HepG2 (cell line): Measurements from ENCODE around the gene ARTN. TPM values are rescaled to one million over a fixed set of nuclear protein-coding genes. Genes with fewer than 3 reads are reported as not detected.

Experiments used
- ARNTL ChIP-seq: sonication (generic); formaldehyde crosslinking; IDR thresholded peaks from 2 replicates; pipeline ENCODE4 v1.4.0; 2020; ENCODE audit warnings: mild to moderate bottlenecking, missing genetic modification reagents
- HOMEZ ChIP-seq: IDR thresholded peaks from 2 replicates; pipeline ENCODE4 v1.6.1; 2016; ENCODE audit warnings: low read depth
- MAFF ChIP-seq: IDR thresholded peaks from 2 replicates; pipeline ENCODE4 v1.6.1; 2011; ENCODE audit warnings: low read depth, low read length, improper control_type of control experiment
- MTA1 ChIP-seq: sonication (generic); formaldehyde crosslinking; IDR thresholded peaks from 2 replicates; pipeline ENCODE4 v1.4.0; 2020; ENCODE audit warnings: missing genetic modification reagents, mild to moderate bottlenecking, borderline replicate concordance
- STAG1 ChIP-seq: sonication (generic); formaldehyde crosslinking; IDR thresholded peaks from 2 replicates; pipeline ENCODE4 v1.4.0; 2020; ENCODE audit warnings: missing genetic modification reagents
- TEAD2 ChIP-seq: sonication (generic); formaldehyde crosslinking; IDR thresholded peaks from 2 replicates; pipeline ENCODE4 v1.9.0; 2021; ENCODE audit warnings: missing genetic modification reagents
- THYN1 ChIP-seq: sonication (generic); formaldehyde crosslinking; IDR thresholded peaks from 2 replicates; pipeline ENCODE4 v1.8.1; 2023; ENCODE audit warnings: low read depth, mild to moderate bottlenecking, moderate library complexity, missing genetic modification reagents, borderline replicate concordance
- ZBTB10 ChIP-seq: sonication (generic); formaldehyde crosslinking; IDR thresholded peaks from 2 replicates; pipeline ENCODE4 v1.4.0; 2020; ENCODE audit warnings: missing genetic modification reagents, borderline replicate concordance
- ZBTB2 ChIP-seq: sonication (generic); formaldehyde crosslinking; IDR thresholded peaks from 2 replicates; pipeline ENCODE4 v1.8.0; 2022; ENCODE audit warnings: low read depth, missing genetic modification reagents
- ZNF142 ChIP-seq: sonication (generic); formaldehyde crosslinking; IDR thresholded peaks from 2 replicates; pipeline ENCODE4 v1.4.0; 2020; ENCODE audit warnings: missing genetic modification reagents
- ZNF576 ChIP-seq: sonication (generic); formaldehyde crosslinking; IDR thresholded peaks from 2 replicates; pipeline ENCODE4 v1.4.0; 2020; ENCODE audit warnings: mild to moderate bottlenecking, missing genetic modification reagents
- ZNF704 ChIP-seq: sonication (generic); formaldehyde crosslinking; IDR thresholded peaks from 2 replicates; pipeline ENCODE4 v1.8.1; 2023; ENCODE audit warnings: mild to moderate bottlenecking, inconsistent platforms, moderate library complexity, missing genetic modification reagents, borderline replicate concordance
- ZNF780A ChIP-seq: sonication (generic); formaldehyde crosslinking; IDR thresholded peaks from 2 replicates; pipeline ENCODE4 v1.8.0; 2022; ENCODE audit warnings: mild to moderate bottlenecking, missing genetic modification reagents, moderate library complexity
- polyA plus RNA-seq, 8 experiments: library from polyadenylated mRNA; depleted of rRNA in 3 of 8; stranded (reverse) in 7 of 8; unstranded in 1 of 8; fragments of >200 nt; fragmentation: Illumina TruSeq in 4 of 8; extraction: Trizol in 4 of 8; gene quantifications; 2 replicates each; pipeline versions ENCODE4 v1.2.1 to v1.2.3, GENCODE V29; 2011 to 2016; ENCODE audit warnings: low read depth in 4 of 8, missing spikeins in 1 of 8, mixed read lengths in 1 of 8; ENCODE audit not compliant: insufficient read depth in 1 of 8
- total RNA-seq, 5 experiments: library from RNA; depleted of rRNA; stranded (reverse); fragments of >200 nt; fragmentation: Illumina TruSeq; extraction: Trizol; gene quantifications; 2 replicates each; pipeline ENCODE4 v1.2.3, GENCODE V29; 2016; ENCODE audit warnings: low read depth in 1 of 5

ARTN gene
- total and polyA plus RNA-seq, 2 of the 13 experiments (the other 11 are each of a cell fraction or from before 2014, with no cell fraction given): 0.11 to 0.62 TPM

GRCh38 chr1:43974443-43975248 is 41.0 kb downstream of the ARTN start, which contains the start of gene ATP6V0B (continued):
- TF ChIP-seq ZBTB10: no peak
- no peak for TF ChIP-seq THYN1 (CRISPR knock-in tag)
- TF ChIP-seq ZNF704 (CRISPR knock-in tag): no peak; the same call in 1 of the 2 replicates
- peak; percentile 94 for TF ChIP-seq ARNTL
- peak; percentile 92; the same call in 1 of the 2 replicates for TF ChIP-seq ZBTB2 (CRISPR knock-in tag)
- no peak for TF ChIP-seq TEAD2 (CRISPR knock-in tag)
- no peak; the same call in 1 of the 2 replicates for TF ChIP-seq ZNF780A
- no peak for TF ChIP-seq ZNF576
- no peak for TF ChIP-seq HOMEZ
- no peak for TF ChIP-seq STAG1 (CRISPR knock-in tag)
- 0 out of 2 replicates have a peak, but pooled peaks have one; percentile 24 for TF ChIP-seq MTA1 (CRISPR knock-in tag)
- peak; percentile 33 for TF ChIP-seq ZNF142 (CRISPR knock-in tag)
- TF ChIP-seq MAFF: no peak
